ENCODE data around the gene IFI35. TPM values are rescaled to one million over a fixed set of nuclear protein-coding genes. Genes with fewer than 3 reads are reported as not detected.
"Not testable (repeated sequence)": the region's sequence is repeated elsewhere in the genome, so short reads cannot be mapped to it uniquely, and the experiment has no call there.

The IFI35 gene
- total RNA-seq, 3 donors from 2014 or later = 39.2 to 58.2 (median 39.3) TPM

DNA sequence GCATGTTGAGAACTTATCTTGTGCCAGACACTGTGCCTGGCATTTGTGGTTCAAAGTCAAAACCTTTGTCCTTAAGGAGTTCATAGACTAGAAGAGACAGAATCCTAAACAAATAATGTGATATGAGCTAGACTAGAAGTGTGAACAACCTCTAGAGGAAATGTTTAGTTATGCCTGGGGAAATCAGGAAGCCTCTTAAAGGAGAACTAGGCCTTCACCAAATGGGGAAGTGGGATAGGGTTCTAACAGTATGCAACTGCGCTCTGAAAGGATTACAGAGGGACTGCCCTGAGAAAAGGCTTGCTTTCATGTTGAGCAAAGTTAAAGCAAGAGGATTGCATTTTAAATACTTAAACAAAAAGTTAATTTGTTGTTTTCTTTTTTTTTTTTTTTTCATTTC is 21.4 kb upstream of the IFI35 start:
- H3K9me3 ChIP-seq = no peaks in the 10 kb centered on the region
- H3K4me1 ChIP-seq (ENCODE audit: low read depth) = peaks cover 10% of the 10 kb centered on the region
- intact Hi-C loops (cut with DNase I, micrococcal nuclease) = no loop called here
- TF ChIP-seq, protein P1, sequence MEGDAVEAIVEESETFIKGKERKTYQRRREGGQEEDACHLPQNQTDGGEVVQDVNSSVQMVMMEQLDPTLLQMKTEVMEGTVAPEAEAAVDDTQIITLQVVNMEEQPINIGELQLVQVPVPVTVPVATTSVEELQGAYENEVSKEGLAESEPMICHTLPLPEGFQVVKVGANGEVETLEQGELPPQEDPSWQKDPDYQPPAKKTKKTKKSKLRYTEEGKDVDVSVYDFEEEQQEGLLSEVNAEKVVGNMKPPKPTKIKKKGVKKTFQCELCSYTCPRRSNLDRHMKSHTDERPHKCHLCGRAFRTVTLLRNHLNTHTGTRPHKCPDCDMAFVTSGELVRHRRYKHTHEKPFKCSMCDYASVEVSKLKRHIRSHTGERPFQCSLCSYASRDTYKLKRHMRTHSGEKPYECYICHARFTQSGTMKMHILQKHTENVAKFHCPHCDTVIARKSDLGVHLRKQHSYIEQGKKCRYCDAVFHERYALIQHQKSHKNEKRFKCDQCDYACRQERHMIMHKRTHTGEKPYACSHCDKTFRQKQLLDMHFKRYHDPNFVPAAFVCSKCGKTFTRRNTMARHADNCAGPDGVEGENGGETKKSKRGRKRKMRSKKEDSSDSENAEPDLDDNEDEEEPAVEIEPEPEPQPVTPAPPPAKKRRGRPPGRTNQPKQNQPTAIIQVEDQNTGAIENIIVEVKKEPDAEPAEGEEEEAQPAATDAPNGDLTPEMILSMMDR (IDR thresholded peaks at IDR 0.05) = no peak
- ATAC-seq = no peak
- no peak overlapping the region for H3K4me3 ChIP-seq
- peaks cover 15% of the 10 kb centered on the region for H3K36me3 ChIP-seq (ENCODE audit: low read depth)
- no peak for DNase-seq

DNA sequence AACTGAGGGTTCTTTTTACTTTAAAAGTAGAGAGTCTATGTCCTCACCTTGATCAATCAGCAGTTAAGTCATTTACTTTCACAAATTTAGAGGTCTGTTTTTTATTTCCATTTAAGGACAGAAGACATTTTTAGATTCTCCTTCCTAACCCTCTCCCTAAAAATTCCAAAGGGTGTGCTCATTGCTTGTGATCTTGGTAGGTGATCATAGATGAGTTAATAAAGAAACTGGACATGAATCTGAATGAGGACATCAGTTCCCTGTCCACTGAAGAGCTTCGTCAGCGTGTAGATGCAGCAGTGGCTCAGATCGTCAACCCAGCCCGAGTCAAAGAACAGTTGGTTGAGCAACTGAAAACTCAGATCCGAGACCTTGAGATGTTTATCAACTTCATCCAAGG is 17.4 kb upstream of the IFI35 start:
- Histone ChIP-seq H3K4me1 (ENCODE audit: low read depth) (no peaks in the 10 kb centered on the region), H3K9me3 (no peaks in the 10 kb centered on the region), H3K36me3 (ENCODE audit: low read depth) (peaks cover 22% of the 10 kb centered on the region), H3K4me3 (no peak overlapping the region)
- TF ChIP-seq, protein P1 (IDR thresholded peaks at IDR 0.05) = no peak
- ATAC-seq (no peak), DNase-seq (no peak)
- intact Hi-C loops (cut with DNase I, micrococcal nuclease) = no loop called here

DNA sequence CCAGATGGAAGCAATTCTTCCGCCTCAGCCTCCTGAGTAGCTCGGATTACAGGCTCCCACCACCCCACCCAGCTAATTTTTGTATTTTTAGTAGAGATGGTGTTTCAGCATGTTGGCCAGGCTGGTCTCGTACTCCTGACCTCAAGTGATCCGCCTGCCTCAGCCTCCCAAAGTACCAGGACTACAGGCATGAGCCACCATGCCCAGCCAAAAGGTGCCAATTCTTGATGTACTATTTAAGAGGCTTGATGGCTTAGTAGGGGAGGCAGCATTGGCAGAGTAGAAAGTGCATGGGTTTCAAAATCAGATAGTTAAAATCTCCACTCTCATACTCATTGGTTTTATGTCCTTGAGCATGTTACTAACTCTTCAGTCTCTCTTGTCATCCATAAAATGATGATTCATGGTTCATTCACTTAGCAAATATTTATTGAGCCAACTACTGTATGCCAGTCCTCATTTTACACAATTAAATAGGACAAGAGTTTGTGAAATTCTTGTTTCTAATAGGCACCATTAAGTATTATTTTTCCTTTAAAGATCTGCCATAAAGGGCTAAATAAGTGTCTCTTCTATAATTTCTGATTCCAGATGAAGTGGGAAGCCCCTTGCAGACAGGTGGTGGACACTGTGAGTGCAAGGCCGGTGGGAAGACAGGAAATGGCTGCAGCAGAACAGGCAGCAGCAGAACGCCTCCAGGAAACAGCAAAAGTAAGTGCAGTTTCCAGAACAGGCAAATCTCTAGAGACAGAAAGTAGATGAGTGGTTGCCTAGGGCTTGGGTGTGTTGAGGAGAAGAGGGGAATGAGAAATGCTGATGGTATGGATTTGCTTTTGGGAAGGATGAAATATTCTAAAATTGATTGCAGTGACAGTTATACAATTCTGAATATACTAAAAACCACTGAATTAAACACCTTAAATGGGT is 16.6 kb upstream of the IFI35 start:
- TF ChIP-seq, protein P1 (IDR thresholded peaks at IDR 0.05) = no peak
- intact Hi-C loops (cut with DNase I, micrococcal nuclease) = no loop called here
- no peaks in the 10 kb centered on the region for H3K9me3 ChIP-seq
- no peak overlapping the region for H3K4me3 ChIP-seq
- DNase-seq = no peak
- H3K36me3 ChIP-seq (ENCODE audit: low read depth) = peaks cover 22% of the 10 kb centered on the region
- H3K4me1 ChIP-seq (ENCODE audit: low read depth) = no peaks in the 10 kb centered on the region
- ATAC-seq = peak; percentile 31

DNA sequence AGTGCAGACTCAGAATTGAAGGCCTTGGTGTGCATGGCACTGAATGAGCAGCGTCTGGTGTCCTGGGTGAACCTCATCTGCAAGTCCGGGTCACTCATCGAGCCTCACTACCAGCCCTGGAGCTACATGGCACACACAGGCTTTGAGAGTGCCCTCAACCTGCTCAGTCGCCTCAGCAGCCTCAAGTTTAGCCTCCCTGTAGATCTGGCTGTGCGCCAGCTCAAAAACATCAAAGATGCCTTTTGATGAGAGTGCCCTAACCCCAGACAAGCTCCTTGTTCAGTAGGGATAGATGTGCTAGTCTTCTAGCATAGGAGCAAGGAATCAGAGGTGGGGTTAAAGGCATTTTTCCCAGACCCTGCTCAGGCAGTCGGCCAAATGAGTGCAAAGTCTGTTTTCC is 15.1 kb upstream of the IFI35 start:
- intact Hi-C loops (cut with DNase I, micrococcal nuclease) = no loop called here
- Histone ChIP-seq H3K9me3 (no peaks in the 10 kb centered on the region), H3K36me3 (ENCODE audit: low read depth) (peaks cover 22% of the 10 kb centered on the region), H3K4me3 (no peak overlapping the region), H3K4me1 (ENCODE audit: low read depth) (no peaks in the 10 kb centered on the region)
- TF ChIP-seq, protein P1 (IDR thresholded peaks at IDR 0.05) = no peak
- ATAC-seq (no peak), DNase-seq (no peak)

DNA sequence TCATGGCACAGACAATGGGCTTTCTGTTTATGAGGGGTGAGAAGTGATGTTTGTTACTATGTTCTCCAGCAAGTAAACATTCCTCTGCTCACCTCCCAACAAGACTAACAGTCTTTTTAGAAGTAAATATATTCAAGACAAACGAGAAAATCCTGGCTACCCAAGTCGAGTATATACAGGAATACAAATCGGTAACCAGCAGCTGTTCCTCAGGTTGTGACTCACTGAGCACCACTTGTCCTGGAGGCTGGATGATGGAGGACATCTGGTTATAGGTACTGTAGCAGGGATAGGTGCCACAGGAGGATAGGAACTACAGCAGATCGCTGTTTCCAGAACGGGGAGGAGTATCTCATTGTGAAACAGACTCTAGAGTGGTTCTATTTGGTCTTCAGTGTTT is 13.7 kb upstream of the IFI35 start:
- ATAC-seq = no peak
- Histone ChIP-seq H3K4me1 (ENCODE audit: low read depth) (no peaks in the 10 kb centered on the region), H3K36me3 (ENCODE audit: low read depth) (peaks cover 22% of the 10 kb centered on the region), H3K9me3 (no peaks in the 10 kb centered on the region), H3K4me3 (no peak overlapping the region)
- TF ChIP-seq, protein P1 (IDR thresholded peaks at IDR 0.05) = no peak
- no peak for DNase-seq
- intact Hi-C loops (cut with DNase I, micrococcal nuclease) = no loop called here

DNA sequence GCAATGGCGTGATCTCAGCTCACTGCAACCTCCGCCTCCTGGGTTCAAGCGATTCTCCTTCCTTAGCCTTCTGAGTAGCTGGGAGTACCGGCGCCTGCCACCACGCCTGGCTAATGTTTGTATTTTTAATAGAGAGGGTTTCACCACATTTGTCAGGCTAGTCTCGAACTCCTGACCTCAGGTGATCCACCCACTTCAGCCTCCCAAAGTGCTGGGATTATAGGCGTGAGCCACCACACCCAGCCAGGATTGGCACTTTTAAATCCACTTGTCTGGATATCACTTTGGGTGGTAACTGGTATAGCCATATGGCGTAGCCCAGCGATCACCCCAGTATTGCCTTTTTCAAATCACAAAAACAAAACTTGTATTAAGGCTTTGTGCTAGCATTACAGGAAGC is 12.7 kb upstream of the IFI35 start:
- H3K9me3 ChIP-seq; intact Hi-C loops (cut with DNase I, micrococcal nuclease); H3K4me3 ChIP-seq; H3K4me1 ChIP-seq (ENCODE audit: low read depth); DNase-seq; ATAC-seq: not testable (repeated sequence)
- peaks cover 18% of the 10 kb centered on the region for H3K36me3 ChIP-seq (ENCODE audit: low read depth)

Measured in mucosa of descending colon (tissue), 3 donors.